Aorta (tissue), 5 donors: ENCODE measurements around the gene BNIPL. TPM values are rescaled to one million over a fixed set of nuclear protein-coding genes. Genes with fewer than 3 reads are reported as not detected.

Experiments
- ATAC-seq: fragments of 200-7000 bp; cut with Tn5 transposase; one replicate; pipeline ENCODE4 v1.9.1; 2022; ENCODE audit warnings: moderate library complexity; ENCODE audit not compliant: low FRiP score
- DNase-seq, 2 donors: peaks; one replicate each; pipeline ENCODE4 v3.0.0-alpha.2; 2020
- H3K27ac ChIP-seq, 2 donors: one replicate each; pipeline ENCODE4 v1.5.1; 2013; ENCODE audit warnings: low read length in 2 of 2, mild to moderate bottlenecking in 2 of 2, moderate library complexity in 2 of 2, control low read depth in 1 of 2, inconsistent platforms in 1 of 2, low read depth in 1 of 2
- H3K27me3 ChIP-seq, 2 donors: one replicate each; pipeline ENCODE4 v1.6.1; 2013; ENCODE audit warnings: control low read depth in 1 of 2, low read length in 1 of 2, mild to moderate bottlenecking in 1 of 2, moderate library complexity in 1 of 2; ENCODE audit not compliant: insufficient read depth in 2 of 2, control insufficient read depth in 1 of 2
- H3K36me3 ChIP-seq, 2 donors: one replicate each; pipeline ENCODE4 v1.6.1; 2013; ENCODE audit warnings: control low read depth in 1 of 2, low read length in 1 of 2, mild to moderate bottlenecking in 1 of 2; ENCODE audit not compliant: insufficient read depth in 2 of 2, control insufficient read depth in 1 of 2
- H3K4me1 ChIP-seq, 2 donors: one replicate each; pipeline ENCODE4 v1.6.1; 2013; ENCODE audit warnings: low read length in 2 of 2, control low read depth in 1 of 2, mild to moderate bottlenecking in 1 of 2, moderate library complexity in 1 of 2; ENCODE audit not compliant: insufficient read depth in 2 of 2, control insufficient read depth in 1 of 2
- H3K4me3 ChIP-seq, 2 donors: one replicate each; pipeline ENCODE4 v1.5.1; 2013; ENCODE audit warnings: low read length in 2 of 2, control low read depth in 1 of 2, mild to moderate bottlenecking in 1 of 2
- H3K9me3 ChIP-seq: one replicate; pipeline ENCODE4 v1.6.1; 2013; ENCODE audit warnings: mild to moderate bottlenecking, low read length; ENCODE audit not compliant: control insufficient read depth
- WGBS, 2 donors: extraction: QIAGEN DNeasy Blood & Tissue Kit; methylation state at CpG; one replicate each; pipeline ENCODE4 v1.1.7; 2013; 5-methylcytosine and 5-hydroxymethylcytosine counted together
- intact Hi-C, 2 donors: fragments of 100-400 bp; cut with DNase I; formaldehyde crosslinking; loops; one replicate each; pipeline versions ENCODE4 v1.14.2 to v1.15.0; 2022
- long read RNA-seq, 2 donors: library from polyadenylated mRNA; unstranded; transcript quantifications; one replicate each; pipeline ENCODE4 v2.0.0, GENCODE V29; 2020 to 2021
- polyA plus RNA-seq, 2 donors: library from polyadenylated mRNA; stranded (reverse); fragments of 200-250 nt; gene quantifications; one replicate each; pipeline ENCODE4 v1.2.3, GENCODE V29; 2013
- total RNA-seq, 2 donors: library from RNA; stranded (reverse); fragmentation: NEBNext Ultra II Directional; extraction: Animal tissue kit (Norgen Biotek cat#: 25700); gene quantifications; one replicate each; pipeline ENCODE4 v1.2.1, GENCODE V29; 2021
- donor health status: healthy with polysubstance abuse.
- donor health status: Bipolar disorder and iron deficiency.
- donor health status: DM: no; HTN: no; CAD: no.
- donor health status: DM: no; HTN: no; CAD: no.
- donor health status: DM: yes; HTN: yes; CAD: no.

BNIPL gene
- under 1 TPM; 0.29 to 0.54 TPM for total RNA-seq
- polyA plus RNA-seq = under 1 TPM in 1 of 2 donors, not detected in 1; 0.38 TPM
- long read RNA-seq, donor 1 = 0 reads
- long read RNA-seq, donor 2 = 0 reads

- intact Hi-C loops = no loop called here
- Histone ChIP-seq H3K4me1 (no peaks in the 10 kb centered on the region), H3K4me3 (no peak within 1 kb of the TSS), H3K27me3 (no peaks in the 10 kb centered on the region), H3K36me3 (peaks cover 0 to 10% of the 10 kb centered on the region in 2 donors), H3K9me3 (no peaks in the 10 kb centered on the region), H3K27ac (no peak within 1 kb of the TSS)
- DNase-seq (no peak), ATAC-seq (no peak)
- 49 to 65% methylated on average over 2 of the region's 2 CpGs for WGBS, 2 donors
These were observed at the start of gene BNIPL for GRCh38 chr1:151036356-151036755. Gene BNIPL, plus strand, starts transcription at chr1:151036586. Its CDS starts 140 bp downstream, at chr1:151036726.

- intact Hi-C loops = no loop called here
- Histone ChIP-seq H3K27ac (no peak overlapping the region), H3K4me1 (no peaks in the 10 kb centered on the region), H3K4me3 (no peak overlapping the region), H3K36me3 (no peaks in the 10 kb centered on the region), H3K27me3 (no peaks in the 10 kb centered on the region), H3K9me3 (no peaks in the 10 kb centered on the region)
- 86 to 90% methylated on average over 7 of the region's 7 CpGs for WGBS, 2 donors
- DNase-seq (peak in 1 of 2 donors; percentile 27), ATAC-seq (no peak)
These were observed 48.5 kb upstream of the BNIPL start for GRCh38 chr1:150987924-150988323.

GRCh38 chr1:150992626-150993025 is 43.8 kb upstream of the BNIPL start:
- Histone ChIP-seq H3K36me3 (peaks cover 0 to 2% of the 10 kb centered on the region in 2 donors), H3K9me3 (no peaks in the 10 kb centered on the region), H3K27ac (no peak overlapping the region), H3K27me3 (no peaks in the 10 kb centered on the region), H3K4me3 (no peak overlapping the region), H3K4me1 (no peaks in the 10 kb centered on the region)
- ATAC-seq (no peak), DNase-seq (no peak)
- intact Hi-C loops = no loop called here
- WGBS, 2 donors = 66 to 73% methylated on average over 4 of the region's 4 CpGs

GRCh38 chr1:150994248-150994647 is 42.1 kb upstream of the BNIPL start:
- ATAC-seq (no peak), DNase-seq (no peak)
- H3K4me3 ChIP-seq = no peak overlapping the region
- H3K27me3 ChIP-seq = no peaks in the 10 kb centered on the region
- intact Hi-C loops = no loop called here
- H3K27ac ChIP-seq = no peak overlapping the region
- H3K4me1 ChIP-seq = no peaks in the 10 kb centered on the region
- peaks cover 0 to 7% of the 10 kb centered on the region in 2 donors for H3K36me3 ChIP-seq
- 70 to 76% methylated on average over 3 of the region's 3 CpGs for WGBS, 2 donors
- no peaks in the 10 kb centered on the region for H3K9me3 ChIP-seq

GRCh38 chr1:150995460-150995859 is 40.9 kb upstream of the BNIPL start:
- WGBS, 2 donors = 66 to 74% methylated on average over 4 of the region's 4 CpGs
- Histone ChIP-seq H3K9me3 (no peaks in the 10 kb centered on the region), H3K4me3 (no peak overlapping the region), H3K27me3 (no peaks in the 10 kb centered on the region), H3K27ac (no peak overlapping the region), H3K36me3 (peaks cover 0 to 7% of the 10 kb centered on the region in 2 donors), H3K4me1 (no peaks in the 10 kb centered on the region)
- intact Hi-C loops = no loop called here
- ATAC-seq = no peak
- no peak for DNase-seq

GRCh38 chr1:150995896-150996295 is 40.5 kb upstream of the BNIPL start:
- ATAC-seq (peak; percentile 73), DNase-seq (peak in 1 of 2 donors; percentile 66)
- Histone ChIP-seq H3K4me3 (no peak overlapping the region), H3K27me3 (no peaks in the 10 kb centered on the region), H3K9me3 (no peaks in the 10 kb centered on the region), H3K36me3 (peaks cover 0 to 7% of the 10 kb centered on the region in 2 donors), H3K27ac (no peak overlapping the region), H3K4me1 (no peaks in the 10 kb centered on the region)
- intact Hi-C loops = no loop called here
- 40 to 45% methylated on average over 9 of the region's 9 CpGs for WGBS, 2 donors

GRCh38 chr1:150997126-150997872 is 39.1 kb upstream of the BNIPL start:
- Histone ChIP-seq H3K4me1 (no peaks in the 10 kb centered on the region), H3K4me3 (no peak overlapping the region), H3K9me3 (no peaks in the 10 kb centered on the region), H3K36me3 (peaks cover 0 to 7% of the 10 kb centered on the region in 2 donors), H3K27ac (no peak overlapping the region), H3K27me3 (no peaks in the 10 kb centered on the region)
- intact Hi-C loops = no loop called here
- ATAC-seq (no peak), DNase-seq (peak in 1 of 2 donors; percentile 65)
- 81 to 85% methylated on average over 20 of the region's 20 CpGs for WGBS, 2 donors

- ATAC-seq (no peak), DNase-seq (no peak)
- intact Hi-C loops = no loop called here
- H3K9me3 ChIP-seq = no peaks in the 10 kb centered on the region
- H3K27ac ChIP-seq = no peak overlapping the region
- 45 to 49% methylated on average over 5 of the region's 5 CpGs for WGBS, 2 donors
- H3K4me1 ChIP-seq = no peaks in the 10 kb centered on the region
- no peak overlapping the region for H3K4me3 ChIP-seq
- H3K36me3 ChIP-seq = peaks cover 0 to 7% of the 10 kb centered on the region in 2 donors
- H3K27me3 ChIP-seq = no peaks in the 10 kb centered on the region
These were observed 38.4 kb upstream of the BNIPL start for GRCh38 chr1:150997949-150998348.

- ATAC-seq (no peak), DNase-seq (no peak)
- H3K4me1 ChIP-seq = no peaks in the 10 kb centered on the region
- H3K27ac ChIP-seq = no peak overlapping the region
- peaks cover 0 to 7% of the 10 kb centered on the region in 2 donors for H3K36me3 ChIP-seq
- H3K4me3 ChIP-seq = no peak overlapping the region
- WGBS, 2 donors = 83% methylated on average over 17 of the region's 17 CpGs
- no peaks in the 10 kb centered on the region for H3K9me3 ChIP-seq
- no peaks in the 10 kb centered on the region for H3K27me3 ChIP-seq
- intact Hi-C loops = no loop called here
These were observed 37.2 kb upstream of the BNIPL start for GRCh38 chr1:150999051-150999674.
